Epithelial cell of umbilical artery (primary cell): Measurements from ENCODE around the gene CENPV. TPM values are rescaled to one million over a fixed set of nuclear protein-coding genes. Genes with fewer than 3 reads are reported as not detected.

Experiments used
- total RNA-seq: library from RNA; depleted of rRNA; stranded (reverse); fragments of >200 nt; gene quantifications from 2 replicates; pipeline ENCODE4 v1.2.3, GENCODE V29; 2014

Gene CENPV
- total RNA-seq: 38.0 and 52.0 TPM in 2 replicates

GRCh38 chr17:16353317-16354174, at the start of gene CENPV:
TSS of gene CENPV (minus strand) at chr17:16353469. CDS start at chr17:16353436, 33 bp downstream.

GRCh38 chr17:16380640-16381495, 27.6 kb upstream of the CENPV start, which contains the start of gene UBB:
TSS of gene UBB (plus strand) at chr17:16381091. CDS start at chr17:16381908, 817 bp downstream.

Other genes starting within 250 kb of the CENPV start
- 42.9 and 60.9 TPM in 2 replicates for gene NCOR1, start 137.9 kb downstream of the CENPV start, total RNA-seq
- gene PIGL, start 136.3 kb downstream of the CENPV start, total RNA-seq: 10.5 and 15.9 TPM in 2 replicates
- 2,000 and 2,095 TPM in 2 replicates for gene UBB, start 27.6 kb upstream of the CENPV start, total RNA-seq
- gene TRPV2, start 62.1 kb upstream of the CENPV start, total RNA-seq: 9.1 and 15.2 TPM in 2 replicates
- gene LRRC75A, start 138.7 kb upstream of the CENPV start, total RNA-seq: 1.6 and 3.8 TPM in 2 replicates
- gene ZNF287, start 215.7 kb upstream of the CENPV start, total RNA-seq: 3.2 and 7.8 TPM in 2 replicates